Endothelial cell (in vitro differentiated cells): ENCODE results near the gene STAT5A. TPM values are rescaled to one million over a fixed set of nuclear protein-coding genes. Genes with fewer than 3 reads are reported as not detected.

Experiments
- DNase-seq: peaks from one replicate; pipeline ENCODE4 v3.0.0; 2021; ENCODE audit warnings: low spot score
- H3K27ac Mint-ChIP-seq: one replicate; pipeline ENCODE4 v1.8.0; 2021; ENCODE audit warnings: mixed read lengths, inconsistent platforms; ENCODE audit not compliant: unreplicated experiment
- H3K27me3 Mint-ChIP-seq: one replicate; pipeline ENCODE4 v1.8.0; 2021; ENCODE audit warnings: mild to moderate bottlenecking, moderate library complexity, mixed read lengths, inconsistent platforms; ENCODE audit not compliant: unreplicated experiment
- H3K36me3 Mint-ChIP-seq: one replicate; pipeline ENCODE4 v1.8.0; 2021; ENCODE audit warnings: mild to moderate bottlenecking, low read depth, mixed read lengths, inconsistent platforms; ENCODE audit not compliant: unreplicated experiment
- H3K4me1 Mint-ChIP-seq: one replicate; pipeline ENCODE4 v1.8.0; 2021; ENCODE audit warnings: mild to moderate bottlenecking, mixed read lengths, inconsistent platforms; ENCODE audit not compliant: unreplicated experiment
- H3K4me3 Mint-ChIP-seq: one replicate; pipeline ENCODE4 v1.8.0; 2021; ENCODE audit warnings: mild to moderate bottlenecking, mixed read lengths, inconsistent platforms; ENCODE audit not compliant: unreplicated experiment
- H3K9me3 Mint-ChIP-seq: one replicate; pipeline ENCODE4 v1.8.0; 2021; ENCODE audit warnings: mixed read lengths, inconsistent platforms; ENCODE audit not compliant: unreplicated experiment
- total RNA-seq: library from RNA; stranded (reverse); fragmentation: NEBNext Ultra II Directional; extraction: Animal tissue kit (Norgen Biotek cat#: 25700); gene quantifications from one replicate; pipeline ENCODE4 v1.2.1, GENCODE V29; 2021; ENCODE audit not compliant: unreplicated experiment
- TF ChIP-seq, protein P1 (sequence below): fragments of 200-600 bp; sonication (generic); IDR thresholded peaks from one replicate; pipeline ENCODE4 v1.5.0; 2021; ENCODE audit warnings: antibody characterized with exemption; ENCODE audit not compliant: unreplicated experiment

The STAT5A gene
- total RNA-seq, 1 donor from 2014 or later: 67.2 TPM

DNA sequence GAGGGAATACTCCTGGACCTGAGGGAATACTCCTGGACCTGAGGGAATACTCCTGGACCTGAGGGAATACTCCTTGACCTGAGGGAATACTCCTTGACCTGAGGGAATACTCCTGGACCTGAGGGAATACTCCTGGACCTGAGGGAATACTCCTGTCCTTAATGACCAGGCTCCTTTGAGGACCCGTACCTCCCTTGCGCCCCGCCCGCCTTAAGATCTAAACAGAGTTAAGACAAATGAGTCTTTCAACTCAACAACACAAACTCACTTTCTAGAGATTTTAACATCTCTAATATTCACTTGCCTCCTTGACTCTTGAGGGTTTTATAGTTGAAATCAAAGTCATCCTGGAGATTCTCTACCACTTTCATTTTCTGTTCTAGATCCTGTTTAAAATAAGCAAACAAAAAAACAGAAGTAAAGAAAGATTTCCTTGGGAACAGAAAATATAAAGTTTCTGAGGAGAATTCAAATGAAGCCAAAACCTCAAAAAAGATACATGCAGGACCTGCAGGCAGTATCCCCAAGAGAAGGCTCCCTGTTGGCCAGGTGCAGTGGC lies 50.2 kb downstream of the STAT5A start:
- Mint-ChIP-seq H3K27ac (peak overlapping the region; percentile 39), H3K36me3 (peaks cover 48% of the 10 kb centered on the region)
- TF ChIP-seq, protein P1, sequence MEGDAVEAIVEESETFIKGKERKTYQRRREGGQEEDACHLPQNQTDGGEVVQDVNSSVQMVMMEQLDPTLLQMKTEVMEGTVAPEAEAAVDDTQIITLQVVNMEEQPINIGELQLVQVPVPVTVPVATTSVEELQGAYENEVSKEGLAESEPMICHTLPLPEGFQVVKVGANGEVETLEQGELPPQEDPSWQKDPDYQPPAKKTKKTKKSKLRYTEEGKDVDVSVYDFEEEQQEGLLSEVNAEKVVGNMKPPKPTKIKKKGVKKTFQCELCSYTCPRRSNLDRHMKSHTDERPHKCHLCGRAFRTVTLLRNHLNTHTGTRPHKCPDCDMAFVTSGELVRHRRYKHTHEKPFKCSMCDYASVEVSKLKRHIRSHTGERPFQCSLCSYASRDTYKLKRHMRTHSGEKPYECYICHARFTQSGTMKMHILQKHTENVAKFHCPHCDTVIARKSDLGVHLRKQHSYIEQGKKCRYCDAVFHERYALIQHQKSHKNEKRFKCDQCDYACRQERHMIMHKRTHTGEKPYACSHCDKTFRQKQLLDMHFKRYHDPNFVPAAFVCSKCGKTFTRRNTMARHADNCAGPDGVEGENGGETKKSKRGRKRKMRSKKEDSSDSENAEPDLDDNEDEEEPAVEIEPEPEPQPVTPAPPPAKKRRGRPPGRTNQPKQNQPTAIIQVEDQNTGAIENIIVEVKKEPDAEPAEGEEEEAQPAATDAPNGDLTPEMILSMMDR: no peak

DNA sequence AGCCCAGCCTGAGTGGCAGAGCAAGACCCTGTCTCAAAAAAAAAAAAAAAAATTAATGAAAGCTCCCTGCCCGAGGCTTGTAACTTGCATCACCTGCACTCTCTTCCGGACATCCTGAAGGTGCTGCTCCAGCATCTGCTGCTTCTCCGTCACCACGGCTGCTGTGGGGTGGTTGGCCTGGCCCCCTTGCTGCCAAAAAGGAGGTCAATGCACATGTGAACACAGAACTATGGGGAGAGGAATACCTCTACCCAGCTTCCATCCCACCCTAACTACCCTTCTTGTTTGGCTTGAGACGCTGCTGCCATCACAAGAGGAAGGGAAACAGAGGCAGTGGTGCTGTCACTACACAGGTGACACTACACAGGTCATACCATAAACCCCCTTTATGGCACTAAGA lies 50.9 kb downstream of the STAT5A start:
- Mint-ChIP-seq H3K9me3 (no peaks in the 10 kb centered on the region), H3K27ac (no peak overlapping the region), H3K27me3 (peaks cover 4% of the 10 kb centered on the region), H3K4me1 (no peaks in the 10 kb centered on the region), H3K36me3 (peaks cover 46% of the 10 kb centered on the region), H3K4me3 (no peak overlapping the region)
- DNase-seq: no peak
- TF ChIP-seq, protein P1: no peak

More for the DNA sequence above, 50.2 kb downstream of the STAT5A start:
- Mint-ChIP-seq H3K4me3 (no peak overlapping the region), H3K4me1 (no peaks in the 10 kb centered on the region), H3K9me3 (no peaks in the 10 kb centered on the region), H3K27me3 (peaks cover 5% of the 10 kb centered on the region)
- no peak for DNase-seq

DNA sequence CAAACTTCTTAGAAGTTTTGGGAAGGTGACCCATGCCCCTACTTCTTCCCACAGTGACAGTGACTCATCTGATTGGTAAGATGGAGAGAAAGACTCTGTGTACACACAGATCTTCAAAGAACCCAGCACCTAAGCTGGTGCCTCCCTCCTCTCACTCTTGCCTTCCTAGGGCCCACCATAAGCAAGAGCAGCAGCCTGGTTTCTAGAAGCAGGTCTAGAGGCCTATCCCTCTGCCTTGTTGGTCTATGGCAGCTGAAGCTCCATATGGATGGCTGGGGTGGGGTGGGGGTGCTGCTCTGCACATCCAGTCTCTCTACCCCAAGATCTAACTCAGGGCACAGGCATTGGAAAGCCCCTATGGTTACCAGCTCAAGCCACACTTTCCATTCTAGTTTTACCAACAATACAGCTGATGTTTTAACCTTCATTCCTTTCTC lies 52.4 kb downstream of the STAT5A start:
- TF ChIP-seq, protein P1: no peak
- H3K36me3 Mint-ChIP-seq: peaks cover 50% of the 10 kb centered on the region
- no peak overlapping the region for H3K27ac Mint-ChIP-seq
- no peak overlapping the region for H3K4me3 Mint-ChIP-seq
- no peak for DNase-seq
- H3K27me3 Mint-ChIP-seq: peaks cover 4% of the 10 kb centered on the region
- H3K9me3 Mint-ChIP-seq: no peaks in the 10 kb centered on the region
- H3K4me1 Mint-ChIP-seq: no peaks in the 10 kb centered on the region

DNA sequence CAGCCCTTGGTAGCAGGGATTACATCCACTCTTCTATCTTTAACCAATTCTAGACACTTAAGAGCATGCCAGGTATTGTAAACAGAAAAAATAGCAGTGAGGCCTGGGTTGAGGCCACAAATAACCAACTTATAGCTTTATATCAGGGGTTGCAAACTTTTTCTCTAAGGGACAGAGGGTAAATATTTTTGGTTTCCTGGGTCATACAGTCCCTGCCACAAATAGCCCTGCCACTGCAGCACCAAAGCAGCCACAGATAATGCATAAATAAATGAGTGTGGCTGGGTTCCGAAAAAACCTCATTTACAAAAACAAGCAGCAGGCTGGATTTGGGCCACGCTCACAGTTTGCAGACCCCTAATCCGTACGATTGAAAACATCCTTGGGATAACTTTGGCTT lies 53.3 kb downstream of the STAT5A start:
- no peak overlapping the region for H3K4me3 Mint-ChIP-seq
- no peaks in the 10 kb centered on the region for H3K4me1 Mint-ChIP-seq
- H3K27me3 Mint-ChIP-seq: peaks cover 4% of the 10 kb centered on the region
- peak overlapping the region; percentile 19 for H3K27ac Mint-ChIP-seq
- TF ChIP-seq, protein P1: no peak
- no peak for DNase-seq
- peaks cover 53% of the 10 kb centered on the region for H3K36me3 Mint-ChIP-seq
- no peaks in the 10 kb centered on the region for H3K9me3 Mint-ChIP-seq

DNA sequence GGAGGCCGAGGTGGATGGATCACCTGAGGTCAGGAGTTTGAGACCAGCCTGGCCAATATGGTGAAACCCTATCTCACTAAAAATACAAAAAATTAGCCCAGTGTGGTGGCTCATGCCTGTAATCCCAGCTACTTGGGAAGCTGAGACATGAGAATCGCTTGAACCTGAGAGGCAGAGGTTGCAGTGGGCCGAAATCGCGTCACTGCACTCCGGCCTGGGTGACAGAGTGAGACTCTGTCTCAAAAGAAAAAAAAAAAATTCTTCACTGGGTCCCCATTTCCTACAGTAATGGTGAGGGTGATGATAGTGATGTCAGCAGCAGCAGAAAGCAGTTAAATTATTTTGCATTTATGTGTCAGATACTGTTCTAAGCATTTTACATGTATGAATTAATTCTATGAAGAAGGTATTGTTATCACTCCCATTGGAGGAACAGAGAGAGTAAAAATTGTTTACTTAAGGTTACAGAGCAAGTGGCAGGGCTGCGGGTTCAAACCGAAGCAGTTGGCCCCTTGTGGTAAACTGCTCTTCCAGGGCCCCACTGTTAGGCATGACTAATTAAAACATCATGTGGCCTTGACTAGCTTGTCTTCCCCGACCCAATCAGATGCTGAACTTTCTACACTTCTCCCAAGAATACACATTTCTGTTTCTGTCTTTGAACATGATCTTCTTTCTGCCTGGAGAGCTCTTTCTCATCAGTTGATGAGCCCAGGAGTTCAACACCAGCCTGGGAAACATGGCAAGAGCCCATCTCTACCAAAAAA lies 54.1 kb downstream of the STAT5A start:
- DNase-seq: no peak
- peaks cover 51% of the 10 kb centered on the region for H3K36me3 Mint-ChIP-seq
- no peak overlapping the region for H3K4me3 Mint-ChIP-seq
- H3K27ac Mint-ChIP-seq: no peak overlapping the region
- H3K27me3 Mint-ChIP-seq: peaks cover 4% of the 10 kb centered on the region
- peaks cover 2% of the 10 kb centered on the region for H3K4me1 Mint-ChIP-seq
- TF ChIP-seq, protein P1: no peak
- no peaks in the 10 kb centered on the region for H3K9me3 Mint-ChIP-seq
